ENCODE measurements around the gene WDR46.

The WDR46 gene

GRCh38 chr6:33323623-33323948 lies 34.5 kb upstream of the WDR46 start:
- peak overlapping the region; percentile 80 for H3K4me3 ChIP-seq (ENCODE audit: low read length)
- DNase-seq (ENCODE audit: low read depth), result no peak
- TF ChIP-seq CTCF (conservative IDR thresholded peaks at IDR 0.05; ENCODE audit: low read length), result no peak

DNA sequence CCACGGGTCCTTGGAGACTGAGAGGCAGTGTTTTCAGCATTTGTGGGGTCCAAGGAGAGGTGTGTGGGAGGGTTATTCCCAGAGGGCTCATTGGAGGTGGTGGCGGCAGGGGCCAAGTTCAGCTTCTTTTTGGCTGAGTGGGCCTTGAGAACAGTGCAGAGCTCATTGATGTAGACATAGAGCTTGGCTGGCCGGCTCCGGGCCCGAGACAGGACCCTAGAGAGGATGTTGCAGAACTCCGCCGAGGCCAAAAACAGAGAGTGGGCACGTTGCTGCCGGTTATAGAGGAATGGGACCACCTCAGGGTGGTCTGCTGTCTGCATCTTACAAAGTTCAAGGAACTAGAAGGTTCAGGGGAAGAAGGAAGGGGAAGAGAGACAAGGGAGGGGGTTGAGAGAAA lies 32.2 kb upstream of the WDR46 start:
- TF ChIP-seq CTCF (conservative IDR thresholded peaks at IDR 0.05; ENCODE audit: low read length), result no peak
- peak overlapping the region; percentile 80 for H3K4me3 ChIP-seq (ENCODE audit: low read length)
- no peak for DNase-seq (ENCODE audit: low read depth)

DNA sequence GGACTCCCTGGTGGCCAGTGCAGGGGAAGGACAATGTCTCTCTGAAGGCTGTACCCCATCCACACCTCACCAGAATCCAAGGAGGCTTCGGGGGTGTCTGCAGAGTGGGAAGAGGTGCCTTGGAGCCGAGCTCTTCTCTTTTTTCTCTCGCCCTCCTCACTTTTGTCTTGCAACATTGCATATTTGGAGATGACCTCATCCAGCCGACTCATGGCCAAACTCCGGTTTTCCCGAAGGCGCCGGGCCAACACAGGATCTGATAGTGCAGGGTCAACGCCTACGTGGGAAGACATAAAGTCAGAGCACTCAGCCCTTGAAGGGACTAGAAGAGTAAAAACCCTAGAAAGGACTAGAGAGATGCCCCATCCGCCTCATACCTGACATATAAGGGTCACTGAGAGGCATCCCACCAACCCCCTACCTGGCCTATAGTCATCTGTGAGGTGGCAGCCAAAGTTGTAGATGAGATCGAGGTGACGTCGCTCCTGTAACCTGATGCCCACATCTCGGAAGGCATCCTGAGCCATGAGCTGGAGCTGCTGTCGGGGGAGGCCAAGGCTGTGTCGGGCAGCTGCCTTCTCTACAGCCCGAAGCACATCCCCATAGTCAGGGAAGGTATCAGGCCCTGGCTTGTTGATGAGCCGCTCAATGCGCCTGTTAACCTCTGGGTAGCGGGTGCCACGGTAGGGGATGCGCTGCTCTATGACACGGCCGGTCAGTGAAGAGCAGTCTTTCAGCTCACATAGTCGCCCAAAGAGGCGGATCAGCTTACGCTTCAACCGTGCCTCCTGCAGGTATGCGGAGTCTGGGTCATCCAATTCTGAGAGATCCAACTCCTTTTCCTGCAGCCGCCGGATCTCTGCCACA lies 31.5 kb upstream of the WDR46 start:
- H3K4me3 ChIP-seq (ENCODE audit: low read length), result no peak overlapping the region
- DNase-seq (ENCODE audit: low read depth), result peak; percentile 28
- no peak for TF ChIP-seq CTCF (conservative IDR thresholded peaks at IDR 0.05; ENCODE audit: low read length)

- TF ChIP-seq CTCF (conservative IDR thresholded peaks at IDR 0.05; ENCODE audit: low read length), result no peak
- no peak for DNase-seq (ENCODE audit: low read depth)
- no peak overlapping the region for H3K4me3 ChIP-seq (ENCODE audit: low read length)
These were observed 30.9 kb upstream of the WDR46 start for GRCh38 chr6:33319939-33320314.

DNA sequence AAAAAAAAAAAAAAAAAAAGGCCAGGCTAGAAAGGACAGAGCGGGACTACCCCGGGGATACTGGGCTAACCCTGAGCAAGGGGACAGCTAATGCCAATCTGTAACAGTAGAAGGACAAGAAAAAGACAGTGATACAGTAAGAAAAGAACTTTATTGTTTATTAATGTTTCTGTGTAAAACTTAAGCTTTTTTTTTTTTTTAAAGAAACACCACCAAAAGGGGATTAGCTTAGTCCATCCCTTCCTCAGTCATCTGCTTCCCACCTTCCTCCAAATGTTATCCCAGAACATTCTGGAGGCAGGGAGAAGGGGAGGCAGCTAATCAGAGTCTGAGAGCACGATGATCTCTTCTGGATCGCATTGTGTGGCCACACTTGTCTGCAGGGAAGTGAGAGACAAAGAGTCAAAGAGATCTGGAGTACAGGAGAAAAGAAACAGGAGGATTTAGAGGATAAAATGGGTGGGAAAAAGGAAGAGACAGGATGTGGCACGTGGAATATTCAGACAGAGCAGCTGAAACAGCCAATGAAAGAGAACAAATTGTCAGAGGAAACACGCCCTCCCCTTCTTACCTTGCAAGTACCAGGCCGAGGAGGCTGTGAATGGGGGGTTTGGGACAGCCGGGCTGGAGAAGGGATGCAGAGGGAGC lies 29.5 kb upstream of the WDR46 start:
- DNase-seq (ENCODE audit: low read depth), result no peak
- peak overlapping the region; percentile 79 for H3K4me3 ChIP-seq (ENCODE audit: low read length)
- no peak for TF ChIP-seq CTCF (conservative IDR thresholded peaks at IDR 0.05; ENCODE audit: low read length)

GRCh38 chr6:33317669-33318425 lies 28.8 kb upstream of the WDR46 start, which contains the start of gene ZBTB22:
Gene ZBTB22, minus strand, starts transcription at chr6:33317744. Its CDS starts 828 bp downstream, at chr6:33316916.
- no peak for TF ChIP-seq CTCF (conservative IDR thresholded peaks at IDR 0.05; ENCODE audit: low read length)

More at GRCh38 chr6:33317669-33318425, 28.8 kb upstream of the WDR46 start, which contains the start of gene ZBTB22:
- H3K4me3 ChIP-seq (ENCODE audit: low read length), result peak within 1 kb of the TSS; percentile 79
- DNase-seq (ENCODE audit: low read depth), result peak; percentile 99
